Pancreas (tissue), 10 donors: ENCODE measurements around the gene LAMTOR2. TPM values are rescaled to one million over a fixed set of nuclear protein-coding genes. Genes with fewer than 3 reads are reported as not detected.

Experiments
- ATAC-seq, 4 donors: fragments of 200-7000 bp; cut with Tn5 transposase; one replicate each; pipeline versions ENCODE4 v1.8.0 to v1.9.1; 2020; ENCODE audit warnings: mild to moderate bottlenecking in 4 of 4, moderate library complexity in 4 of 4
- DNase-seq, 6 donors: peaks; one replicate each; pipeline ENCODE4 v3.0.0-alpha.2; 2020
- FAIRE-seq: peaks from 2 replicates; lab custom pipeline; 2012; peaks lifted over from hg19 to GRCh38; lab: Jason Lieb, UNC
- H3K27ac ChIP-seq, 4 donors: fragments of 200-600 bp; sonication (generic); 1 replicate in 3 of 4; 2 replicates in 1 of 4; pipeline versions ENCODE4 v1.5.0 to v1.8.0; 2020
- H3K27me3 ChIP-seq, 4 donors: fragments of 200-600 bp; one replicate each; pipeline ENCODE4 v1.8.0; 2021
- H3K36me3 ChIP-seq, 3 donors: fragments of 200-600 bp; sonication (generic) in 1 of 3; one replicate each; pipeline versions ENCODE4 v1.5.0 to v1.8.0; 2020 to 2021
- H3K4me1 ChIP-seq, 3 donors: fragments of 200-600 bp; one replicate each; pipeline ENCODE4 v1.8.0; 2021
- H3K4me3 ChIP-seq, 4 donors: fragments of 200-600 bp; sonication (generic) in 2 of 4; one replicate each; pipeline versions ENCODE4 v1.5.0 to v1.8.0; 2020 to 2021
- H3K9me3 ChIP-seq, 4 donors: fragments of 200-600 bp; one replicate each; pipeline ENCODE4 v1.8.0; 2021
- CTCF ChIP-seq, 4 donors: fragments of 200-600 bp; sonication (generic) in 3 of 4; IDR thresholded peaks; one replicate each; pipeline versions ENCODE4 v1.5.0 to v1.8.0; 2021; ENCODE audit warnings: antibody characterized with exemption in 4 of 4
- WGBS, 2 donors: extraction: QIAGEN DNeasy Blood & Tissue Kit; methylation state at CpG; one replicate each; pipeline ENCODE4 v1.1.7; 2013; 5-methylcytosine and 5-hydroxymethylcytosine counted together
- intact Hi-C, 3 donors: fragments of 100-400 bp; cut with DNase I; formaldehyde crosslinking; loops; one replicate each; pipeline versions ENCODE4 v1.11.1 to v1.14.2; 2022
- polyA plus RNA-seq, 2 donors: library from polyadenylated mRNA; stranded (reverse); fragments of 200-250 nt; gene quantifications; one replicate each; pipeline ENCODE4 v1.2.3, GENCODE V29; 2013
- total RNA-seq, 6 donors: library from RNA; stranded (reverse); fragmentation: NEBNext Ultra II Directional in 4 of 6; extraction: Animal tissue kit (Norgen Biotek cat#: 25700) in 4 of 6; gene quantifications; one replicate each; pipeline versions ENCODE4 v1.2.1 to v1.2.4, GENCODE V29; 2021 to 2023
- donor health status: healthy with polysubstance abuse.
- donor health status: DM: no; HTN: no; CAD: no; lungs with moderate emphysema.
- donor health status: DM: no; HTN: no; CAD: no.
- donor health status: control.
- donor health status: control.
- donor health status: Bipolar disorder and iron deficiency.
- donor health status: DM: yes; HTN: yes; CAD: no.
- donor health status: DM: no; HTN: no; CAD: no.
- donor health status: DM: no; HTN: no; CAD: no.
- donor health status: DM: yes; HTN: yes; CAD: no.

Gene LAMTOR2
- total and polyA plus RNA-seq, 8 donors = 31.7 to 60.1 (median 33.2) TPM

- FAIRE-seq (no peak), DNase-seq (peak; percentile 65 to 88 (median 70)), ATAC-seq (peak; percentile 86 to 90 (median 87))
- intact Hi-C loops = loop anchor here in 1 of 3 donors (10.0 kb wide), 1 partner anchor 52 kb away; no protein-coding TSS in a partner anchor
- Histone ChIP-seq H3K27me3 (no peaks in the 10 kb centered on the region), H3K27ac (peak within 1 kb of the TSS in 1 of 4 donors; percentile 27), H3K4me3 (peak within 1 kb of the TSS; percentile 63 to 89 (median 80)), H3K9me3 (no peaks in the 10 kb centered on the region), H3K36me3 (no peaks in the 10 kb centered on the region), H3K4me1 (peaks cover 0 to 3% (median 0%) of the 10 kb centered on the region in 3 donors)
- 0 to 1% methylated on average over 41 to 61 of the region's 62 CpGs for WGBS, 2 donors
- TF ChIP-seq CTCF (IDR thresholded peaks at IDR 0.05) = no peak
Measured at GRCh38 chr1:156082309-156083091, 27.9 kb downstream of the LAMTOR2 start, which contains the start of gene MEX3A. TSS of gene MEX3A (minus strand) at chr1:156082465. CDS start at chr1:156081998, 467 bp downstream.

- intact Hi-C loops = loop anchor here in 1 of 3 donors (10.0 kb wide), 1 partner anchor 51 kb away; no protein-coding TSS in a partner anchor
Measured at GRCh38 chr1:156083800-156084790, 29.5 kb downstream of the LAMTOR2 start.

GRCh38 chr1:156086256-156086662 lies 31.7 kb downstream of the LAMTOR2 start:
- FAIRE-seq = no peak
- peak in 2 of 6 donors; percentile 46 to 50 for DNase-seq

More at GRCh38 chr1:156083800-156084790, 29.5 kb downstream of the LAMTOR2 start:
- Histone ChIP-seq H3K27ac (no peak overlapping the region), H3K4me1 (peaks cover 0 to 3% (median 0%) of the 10 kb centered on the region in 3 donors), H3K9me3 (no peaks in the 10 kb centered on the region), H3K27me3 (no peaks in the 10 kb centered on the region), H3K36me3 (no peaks in the 10 kb centered on the region), H3K4me3 (no peak overlapping the region)
- 53 to 57% methylated on average over 7 of the region's 7 CpGs for WGBS, 2 donors
- no peak for TF ChIP-seq CTCF (IDR thresholded peaks at IDR 0.05)
- DNase-seq = no peak
- no peak for ATAC-seq
- no peak for FAIRE-seq

GRCh38 chr1:156089704-156090103 lies 35.1 kb downstream of the LAMTOR2 start:
- WGBS, 2 donors = 54 to 65% methylated on average over 6 of the region's 6 CpGs
- intact Hi-C loops = loop anchor here (5.0 to 10.0 kb wide), 3 partner anchors 45 to 133 kb away; no protein-coding TSS in a partner anchor
- Histone ChIP-seq H3K27ac (peak overlapping the region in 1 of 4 donors; percentile 7), H3K9me3 (no peaks in the 10 kb centered on the region), H3K27me3 (no peaks in the 10 kb centered on the region), H3K4me1 (no peaks in the 10 kb centered on the region), H3K36me3 (no peaks in the 10 kb centered on the region), H3K4me3 (no peak overlapping the region)
- FAIRE-seq (no peak), ATAC-seq (no peak), DNase-seq (no peak)
- no peak for TF ChIP-seq CTCF (IDR thresholded peaks at IDR 0.05)

More at GRCh38 chr1:156086256-156086662, 31.7 kb downstream of the LAMTOR2 start:
- Histone ChIP-seq H3K36me3 (no peaks in the 10 kb centered on the region), H3K4me1 (peaks cover 0 to 3% (median 0%) of the 10 kb centered on the region in 3 donors), H3K4me3 (no peak overlapping the region), H3K9me3 (no peaks in the 10 kb centered on the region), H3K27me3 (no peaks in the 10 kb centered on the region), H3K27ac (no peak overlapping the region)
- intact Hi-C loops = loop anchor here in 2 of 3 donors (5.0 to 10.0 kb wide), 2 partner anchors 49 to 136 kb away; no protein-coding TSS in a partner anchor
- ATAC-seq = peak in 2 of 4 donors; percentile 14 to 26
- WGBS, 2 donors = 6 to 13% methylated on average over 1 of the region's 1 CpG
- no peak for TF ChIP-seq CTCF (IDR thresholded peaks at IDR 0.05)
